ENCODE data around the gene CDH20.

Gene CDH20

GRCh38 chr18:61543518-61543917, 210.3 kb downstream of the CDH20 start:
- Histone ChIP-seq H4K20me1 (ENCODE audit: control insufficient read depth, insufficient read depth, low read depth, low read length) (no peaks in the 10 kb centered on the region), H3K4me2 (ENCODE audit: low read length) (no peak overlapping the region), H3F3A (ENCODE audit: control insufficient read depth, insufficient read depth) (no peaks in the 10 kb centered on the region), H3K9me3 (ENCODE audit: control insufficient read depth, insufficient read depth, low read length) (no peaks in the 10 kb centered on the region), H3K27me3 (ENCODE audit: control insufficient read depth, low read length) (no peaks in the 10 kb centered on the region), H3K4me3 (ENCODE audit: low read length) (no peak overlapping the region), H3K79me2 (ENCODE audit: control insufficient read depth, low read length) (no peaks in the 10 kb centered on the region), H3K9me2 (replicated peaks; ENCODE audit: control insufficient read depth, low read length) (no peaks in the 10 kb centered on the region), H3K4me1 (ENCODE audit: control insufficient read depth, low read length) (no peaks in the 10 kb centered on the region), H3K27ac (ENCODE audit: low read depth, low read length) (no peak overlapping the region), H3K36me3 (ENCODE audit: control insufficient read depth, low read length) (no peaks in the 10 kb centered on the region)
- TF ChIP-seq CTCF (IDR thresholded peaks at IDR 0.05; ENCODE audit: low read depth, low read length, poor library complexity, severe bottlenecking) (no peak), EZH2phosphoT487 (IDR thresholded peaks at IDR 0.05; ENCODE audit: borderline replicate concordance, low read length) (no peak)

- Histone ChIP-seq H3F3A (ENCODE audit: control insufficient read depth, insufficient read depth) (no peaks in the 10 kb centered on the region), H3K4me2 (ENCODE audit: low read length) (no peak overlapping the region), H3K4me3 (ENCODE audit: low read length) (no peak overlapping the region), H3K27me3 (ENCODE audit: control insufficient read depth, low read length) (no peaks in the 10 kb centered on the region), H4K20me1 (ENCODE audit: control insufficient read depth, insufficient read depth, low read depth, low read length) (no peaks in the 10 kb centered on the region), H3K9me3 (ENCODE audit: control insufficient read depth, insufficient read depth, low read length) (no peaks in the 10 kb centered on the region), H3K36me3 (ENCODE audit: control insufficient read depth, low read length) (no peaks in the 10 kb centered on the region), H3K27ac (ENCODE audit: low read depth, low read length) (no peak overlapping the region), H3K4me1 (ENCODE audit: control insufficient read depth, low read length) (no peaks in the 10 kb centered on the region), H3K79me2 (ENCODE audit: control insufficient read depth, low read length) (no peaks in the 10 kb centered on the region), H3K9me2 (replicated peaks; ENCODE audit: control insufficient read depth, low read length) (no peaks in the 10 kb centered on the region)
- TF ChIP-seq CTCF (IDR thresholded peaks at IDR 0.05; ENCODE audit: low read depth, low read length, poor library complexity, severe bottlenecking), result no peak
- no peak for TF ChIP-seq EZH2phosphoT487 (IDR thresholded peaks at IDR 0.05; ENCODE audit: borderline replicate concordance, low read length)
Measured at GRCh38 chr18:61544178-61544577, 210.9 kb downstream of the CDH20 start.

- Histone ChIP-seq H3K9me2 (replicated peaks; ENCODE audit: control insufficient read depth, low read length) (no peaks in the 10 kb centered on the region), H3K4me3 (ENCODE audit: low read length) (no peak overlapping the region), H3K36me3 (ENCODE audit: control insufficient read depth, low read length) (no peaks in the 10 kb centered on the region), H3K4me2 (ENCODE audit: low read length) (no peak overlapping the region), H3K4me1 (ENCODE audit: control insufficient read depth, low read length) (no peaks in the 10 kb centered on the region), H3K79me2 (ENCODE audit: control insufficient read depth, low read length) (no peaks in the 10 kb centered on the region), H4K20me1 (ENCODE audit: control insufficient read depth, insufficient read depth, low read depth, low read length) (no peaks in the 10 kb centered on the region), H3K27me3 (ENCODE audit: control insufficient read depth, low read length) (no peaks in the 10 kb centered on the region), H3K9me3 (ENCODE audit: control insufficient read depth, insufficient read depth, low read length) (no peaks in the 10 kb centered on the region), H3K27ac (ENCODE audit: low read depth, low read length) (no peak overlapping the region), H3F3A (ENCODE audit: control insufficient read depth, insufficient read depth) (no peaks in the 10 kb centered on the region)
- TF ChIP-seq EZH2phosphoT487 (IDR thresholded peaks at IDR 0.05; ENCODE audit: borderline replicate concordance, low read length), result no peak
Measured at GRCh38 chr18:61545281-61546245, 212.3 kb downstream of the CDH20 start.

- Histone ChIP-seq H3K9me3 (ENCODE audit: control insufficient read depth, insufficient read depth, low read length) (no peaks in the 10 kb centered on the region), H3K4me3 (ENCODE audit: low read length) (no peak overlapping the region), H3K27me3 (ENCODE audit: control insufficient read depth, low read length) (no peaks in the 10 kb centered on the region), H3K79me2 (ENCODE audit: control insufficient read depth, low read length) (no peaks in the 10 kb centered on the region), H4K20me1 (ENCODE audit: control insufficient read depth, insufficient read depth, low read depth, low read length) (no peaks in the 10 kb centered on the region), H3K36me3 (ENCODE audit: control insufficient read depth, low read length) (no peaks in the 10 kb centered on the region), H3F3A (ENCODE audit: control insufficient read depth, insufficient read depth) (no peaks in the 10 kb centered on the region), H3K4me2 (ENCODE audit: low read length) (no peak overlapping the region), H3K4me1 (ENCODE audit: control insufficient read depth, low read length) (no peaks in the 10 kb centered on the region), H3K9me2 (replicated peaks; ENCODE audit: control insufficient read depth, low read length) (no peaks in the 10 kb centered on the region), H3K27ac (ENCODE audit: low read depth, low read length) (no peak overlapping the region)
- no peak for TF ChIP-seq CTCF (IDR thresholded peaks at IDR 0.05; ENCODE audit: low read depth, low read length, poor library complexity, severe bottlenecking)
- no peak for TF ChIP-seq EZH2phosphoT487 (IDR thresholded peaks at IDR 0.05; ENCODE audit: borderline replicate concordance, low read length)
Measured at GRCh38 chr18:61546590-61546989, 213.4 kb downstream of the CDH20 start.

All from DOHH2 (cell line).